Activated naive CD4-positive, alpha-beta T cell treated with anti-CD3 and anti-CD28 coated beads, Interleukin-2, amount 50 U/mL, for 72 hours (primary cell): Measurements from ENCODE around the gene NR2F1-AS1. TPM values are rescaled to one million over a fixed set of nuclear protein-coding genes. Genes with fewer than 3 reads are reported as not detected.

Source experiments
- ATAC-seq, 2 donors: fragments of 150-1000 bp; cut with Tn5 transposase; 2 replicates each; pipeline ENCODE4 v1.10.0; 2021; ENCODE audit warnings: mild to moderate bottlenecking in 2 of 2, moderate library complexity in 2 of 2
- DNase-seq, 2 donors: peaks; one replicate each; pipeline ENCODE4 v3.0.0; 2021 to 2022; ENCODE audit warnings: low spot score in 2 of 2
- H3K27ac Mint-ChIP-seq, 2 donors: one replicate each; pipeline ENCODE4 v1.8.0; 2022; ENCODE audit warnings: mild to moderate bottlenecking in 2 of 2, mixed read lengths in 2 of 2
- H3K36me3 Mint-ChIP-seq, 2 donors: one replicate each; pipeline ENCODE4 v1.8.0; 2022; ENCODE audit warnings: mixed read lengths in 2 of 2
- H3K9me3 Mint-ChIP-seq, 2 donors: one replicate each; pipeline ENCODE4 v1.8.0; 2022; ENCODE audit warnings: mixed read lengths in 2 of 2
- total RNA-seq, 2 donors: library from RNA; stranded (reverse); gene quantifications; one replicate each; pipeline ENCODE4 v1.2.3, GENCODE V29; 2022

NR2F1-AS1 gene
- total RNA-seq, 2 donors from 2014 or later, result not detected

GRCh38 chr5:93606382-93606752 lies 25.3 kb upstream of the NR2F1-AS1 start:
- Mint-ChIP-seq H3K36me3 (peaks cover 10 to 27% of the 10 kb centered on the region in 2 donors), H3K27ac (no peak overlapping the region)

GRCh38 chr5:93604644-93605515 lies 23.9 kb upstream of the NR2F1-AS1 start:
- H3K36me3 Mint-ChIP-seq, result peaks cover 10 to 18% of the 10 kb centered on the region in 2 donors
- H3K27ac Mint-ChIP-seq, result no peak overlapping the region
- DNase-seq (no peak), ATAC-seq (no peak)
- H3K9me3 Mint-ChIP-seq, result peaks cover 3 to 7% of the 10 kb centered on the region in 2 donors

More at GRCh38 chr5:93606382-93606752, 25.3 kb upstream of the NR2F1-AS1 start:
- DNase-seq (no peak), ATAC-seq (no peak)
- peaks cover 3 to 5% of the 10 kb centered on the region in 2 donors for H3K9me3 Mint-ChIP-seq

GRCh38 chr5:93603793-93604643 lies 23.0 kb upstream of the NR2F1-AS1 start:
- DNase-seq, result no peak
- Mint-ChIP-seq H3K27ac (no peak overlapping the region), H3K36me3 (peaks cover 10 to 18% of the 10 kb centered on the region in 2 donors), H3K9me3 (peaks cover 3 to 7% of the 10 kb centered on the region in 2 donors)
- ATAC-seq, result no peak

- no peak for DNase-seq
- ATAC-seq, result no peak
- Mint-ChIP-seq H3K9me3 (peaks cover 3 to 7% of the 10 kb centered on the region in 2 donors), H3K36me3 (peaks cover 10 to 18% of the 10 kb centered on the region in 2 donors), H3K27ac (no peak overlapping the region)
Observed at GRCh38 chr5:93603078-93603792, 22.2 kb upstream of the NR2F1-AS1 start.

GRCh38 chr5:93602241-93603077 lies 21.4 kb upstream of the NR2F1-AS1 start:
- ATAC-seq, result no peak
- Mint-ChIP-seq H3K9me3 (peaks cover 3 to 7% of the 10 kb centered on the region in 2 donors), H3K36me3 (peaks cover 10 to 18% of the 10 kb centered on the region in 2 donors), H3K27ac (no peak overlapping the region)
- no peak for DNase-seq

GRCh38 chr5:93601802-93602155 lies 20.8 kb upstream of the NR2F1-AS1 start:
- DNase-seq (no peak), ATAC-seq (no peak)
- no peak overlapping the region for H3K27ac Mint-ChIP-seq
- peaks cover 3 to 7% of the 10 kb centered on the region in 2 donors for H3K9me3 Mint-ChIP-seq
- H3K36me3 Mint-ChIP-seq, result peaks cover 10 to 18% of the 10 kb centered on the region in 2 donors

- DNase-seq (no peak), ATAC-seq (no peak)
- H3K36me3 Mint-ChIP-seq, result peaks cover 15 to 24% of the 10 kb centered on the region in 2 donors
- no peak overlapping the region for H3K27ac Mint-ChIP-seq
- peaks cover 3 to 7% of the 10 kb centered on the region in 2 donors for H3K9me3 Mint-ChIP-seq
Observed at GRCh38 chr5:93601071-93601801, 20.2 kb upstream of the NR2F1-AS1 start.

GRCh38 chr5:93600409-93601070 lies 19.5 kb upstream of the NR2F1-AS1 start:
- ATAC-seq (no peak), DNase-seq (no peak)
- Mint-ChIP-seq H3K9me3 (peaks cover 3 to 7% of the 10 kb centered on the region in 2 donors), H3K27ac (no peak overlapping the region), H3K36me3 (peaks cover 22 to 31% of the 10 kb centered on the region in 2 donors)

- DNase-seq (no peak), ATAC-seq (no peak)
- peaks cover 0 to 4% of the 10 kb centered on the region in 2 donors for H3K9me3 Mint-ChIP-seq
- H3K36me3 Mint-ChIP-seq, result peaks cover 31% of the 10 kb centered on the region in 2 donors
- H3K27ac Mint-ChIP-seq, result no peak overlapping the region
Observed at GRCh38 chr5:93599399-93600120, 18.5 kb upstream of the NR2F1-AS1 start.

GRCh38 chr5:93599001-93599379 lies 18.0 kb upstream of the NR2F1-AS1 start:
- Mint-ChIP-seq H3K36me3 (peaks cover 30 to 37% of the 10 kb centered on the region in 2 donors), H3K27ac (no peak overlapping the region), H3K9me3 (peaks cover 0 to 4% of the 10 kb centered on the region in 2 donors)
- ATAC-seq (no peak), DNase-seq (no peak)

- DNase-seq (no peak), ATAC-seq (no peak)
- Mint-ChIP-seq H3K36me3 (peaks cover 25 to 36% of the 10 kb centered on the region in 2 donors), H3K27ac (no peak overlapping the region), H3K9me3 (peaks cover 0 to 4% of the 10 kb centered on the region in 2 donors)
Observed at GRCh38 chr5:93598091-93599000, 17.3 kb upstream of the NR2F1-AS1 start.

GRCh38 chr5:93596676-93597490 lies 15.9 kb upstream of the NR2F1-AS1 start:
- ATAC-seq (peak; percentile 43 to 44), DNase-seq (no peak)
- peaks cover 0 to 4% of the 10 kb centered on the region in 2 donors for H3K9me3 Mint-ChIP-seq
- H3K36me3 Mint-ChIP-seq, result peaks cover 18 to 31% of the 10 kb centered on the region in 2 donors
- H3K27ac Mint-ChIP-seq, result no peak overlapping the region

GRCh38 chr5:93596310-93596675 lies 15.3 kb upstream of the NR2F1-AS1 start:
- no peak for ATAC-seq
- Mint-ChIP-seq H3K36me3 (peaks cover 18 to 31% of the 10 kb centered on the region in 2 donors), H3K27ac (peak overlapping the region in 1 of 2 donors; percentile 89), H3K9me3 (peaks cover 0 to under 1% of the 10 kb centered on the region in 2 donors)
- no peak for DNase-seq
